Measurements from ENCODE around the gene BICD1. TPM values are rescaled to one million over a fixed set of nuclear protein-coding genes. Genes with fewer than 3 reads are reported as not detected.
"Not testable (repeated sequence)": the region's sequence is repeated elsewhere in the genome, so short reads cannot be mapped to it uniquely, and the experiment has no call there.

Gene BICD1
- total RNA-seq, 1 donor from 2014 or later: 8.5 TPM

- no peak overlapping the region for H3K4me3 ChIP-seq
- TF ChIP-seq CTCF (IDR thresholded peaks at IDR 0.05; ENCODE audit: borderline replicate concordance): no peak
- H3K4me1 ChIP-seq: no peaks in the 10 kb centered on the region
- no peaks in the 10 kb centered on the region for H3K9me3 ChIP-seq (replicated peaks)
- no peaks in the 10 kb centered on the region for H3K36me3 ChIP-seq
- no peaks in the 10 kb centered on the region for H3K27me3 ChIP-seq (ENCODE audit: low read depth)
- intact Hi-C loops (cut with micrococcal nuclease): no loop called here
- no peak for DNase-seq
- H3K27ac ChIP-seq (replicated peaks): no peak overlapping the region
These were observed 19.3 kb upstream of the BICD1 start for GRCh38 chr12:32087306-32087705.

GRCh38 chr12:32089156-32089555 lies 17.5 kb upstream of the BICD1 start:
- H3K27me3 ChIP-seq (ENCODE audit: low read depth): no peaks in the 10 kb centered on the region
- no peak overlapping the region for H3K4me3 ChIP-seq
- no peak for DNase-seq
- intact Hi-C loops (cut with micrococcal nuclease): no loop called here
- TF ChIP-seq CTCF (IDR thresholded peaks at IDR 0.05; ENCODE audit: borderline replicate concordance): no peak
- no peaks in the 10 kb centered on the region for H3K36me3 ChIP-seq
- no peaks in the 10 kb centered on the region for H3K4me1 ChIP-seq
- no peak overlapping the region for H3K27ac ChIP-seq (replicated peaks)
- H3K9me3 ChIP-seq (replicated peaks): no peaks in the 10 kb centered on the region

GRCh38 chr12:32089586-32089985 lies 17.1 kb upstream of the BICD1 start:
- H3K9me3 ChIP-seq (replicated peaks): no peaks in the 10 kb centered on the region
- no peak for TF ChIP-seq CTCF (IDR thresholded peaks at IDR 0.05; ENCODE audit: borderline replicate concordance)
- no peak overlapping the region for H3K27ac ChIP-seq (replicated peaks)
- no peak for DNase-seq
- H3K4me3 ChIP-seq: no peak overlapping the region
- no peaks in the 10 kb centered on the region for H3K36me3 ChIP-seq
- H3K4me1 ChIP-seq: no peaks in the 10 kb centered on the region
- intact Hi-C loops (cut with micrococcal nuclease): no loop called here
- H3K27me3 ChIP-seq (ENCODE audit: low read depth): no peaks in the 10 kb centered on the region

- intact Hi-C loops (cut with micrococcal nuclease): no loop called here
- H3K36me3 ChIP-seq: no peaks in the 10 kb centered on the region
These were observed 15.0 kb upstream of the BICD1 start for GRCh38 chr12:32091696-32092095.

GRCh38 chr12:32098112-32098511 lies 8.5 kb upstream of the BICD1 start:
- intact Hi-C loops (cut with micrococcal nuclease): no loop called here
- H3K27ac ChIP-seq (replicated peaks): no peak overlapping the region
- DNase-seq: no peak
- no peaks in the 10 kb centered on the region for H3K27me3 ChIP-seq (ENCODE audit: low read depth)
- no peaks in the 10 kb centered on the region for H3K4me1 ChIP-seq
- no peak overlapping the region for H3K4me3 ChIP-seq
- TF ChIP-seq CTCF (IDR thresholded peaks at IDR 0.05; ENCODE audit: borderline replicate concordance): no peak
- no peaks in the 10 kb centered on the region for H3K9me3 ChIP-seq (replicated peaks)
- no peaks in the 10 kb centered on the region for H3K36me3 ChIP-seq

More at GRCh38 chr12:32091696-32092095, 15.0 kb upstream of the BICD1 start:
- no peak overlapping the region for H3K27ac ChIP-seq (replicated peaks)
- H3K9me3 ChIP-seq (replicated peaks): no peaks in the 10 kb centered on the region
- TF ChIP-seq CTCF (IDR thresholded peaks at IDR 0.05; ENCODE audit: borderline replicate concordance): no peak
- H3K27me3 ChIP-seq (ENCODE audit: low read depth): no peaks in the 10 kb centered on the region
- no peak for DNase-seq
- H3K4me1 ChIP-seq: no peaks in the 10 kb centered on the region
- H3K4me3 ChIP-seq: no peak overlapping the region

GRCh38 chr12:32099275-32099674 lies 7.4 kb upstream of the BICD1 start:
- H3K4me3 ChIP-seq; H3K4me1 ChIP-seq; H3K27ac ChIP-seq (replicated peaks); H3K36me3 ChIP-seq; H3K27me3 ChIP-seq (ENCODE audit: low read depth); intact Hi-C loops (cut with micrococcal nuclease); DNase-seq; H3K9me3 ChIP-seq (replicated peaks): not testable (repeated sequence)

All from left ventricle myocardium inferior (tissue), 1 donor.